ENCODE data around the gene RNF103. TPM values are rescaled to one million over a fixed set of nuclear protein-coding genes. Genes with fewer than 3 reads are reported as not detected.
"Not testable (repeated sequence)": the region's sequence is repeated elsewhere in the genome, so short reads cannot be mapped to it uniquely, and the experiment has no call there.

The RNF103 gene
- polyA plus RNA-seq (ENCODE audit: low read depth in 6 of 6) = 1 to 10 TPM; 3.3 to 7.6 (median 4.9) TPM

DNA sequence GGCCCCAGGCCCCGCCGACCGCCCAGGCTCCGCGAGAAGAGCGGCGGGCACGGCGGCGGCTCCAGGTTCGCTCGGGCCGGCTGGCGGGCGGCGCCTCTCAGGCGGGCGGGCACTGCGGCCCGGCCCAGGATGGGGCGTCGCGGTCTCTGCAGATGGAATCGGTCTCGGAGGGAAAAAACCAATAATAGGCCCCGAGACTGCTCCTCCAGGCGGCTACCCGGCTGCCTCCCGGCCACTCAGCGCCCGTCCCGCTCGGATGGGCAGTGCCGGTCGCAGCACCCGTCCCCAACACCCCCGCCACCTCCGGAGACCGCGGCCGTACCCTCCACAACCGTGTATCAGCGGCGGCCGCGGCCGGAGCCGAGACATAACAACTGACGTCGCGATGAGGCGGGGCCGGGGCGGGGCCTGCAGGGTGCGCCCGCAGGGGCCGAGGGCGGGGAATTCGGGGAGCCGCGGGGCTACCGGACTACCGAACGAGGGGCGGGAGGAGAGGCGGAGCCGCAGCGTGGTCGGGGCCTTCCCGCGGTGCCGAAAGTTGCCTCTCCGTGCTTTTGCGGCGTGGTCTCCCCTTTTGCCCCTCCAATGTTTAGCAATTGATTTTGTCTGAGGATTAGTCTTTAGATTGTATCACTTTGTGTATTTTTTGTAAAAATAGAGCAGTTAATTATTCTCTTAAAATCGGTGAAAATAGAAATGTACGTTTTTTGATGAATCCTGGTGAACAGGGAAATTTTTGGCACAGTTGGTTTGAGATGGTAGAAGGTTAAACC lies at the start of gene RNF103:
Gene RNF103 (minus strand): TSS at position 372 of the 773 bp plus-strand sequence. CDS start 979 bp downstream, outside the sequence.
- Mint-ChIP-seq H3K27me3 (no peaks in the 10 kb centered on the region), H3K27ac (peak within 1 kb of the TSS; percentile 94 to 98 (median 96)), H3K9me3 (no peaks in the 10 kb centered on the region), H3K36me3 (peaks cover 0 to 8% of the 10 kb centered on the region in 2 donors), H3K4me1 (peaks cover 12 to 33% (median 27%) of the 10 kb centered on the region in 3 donors), H3K4me3 (peak within 1 kb of the TSS; percentile 92 to 98 (median 96))
- DNase-seq (peak; percentile 96), ATAC-seq (ENCODE audit: low read depth in 2 of 2) (peak; percentile 79 to 80)

DNA sequence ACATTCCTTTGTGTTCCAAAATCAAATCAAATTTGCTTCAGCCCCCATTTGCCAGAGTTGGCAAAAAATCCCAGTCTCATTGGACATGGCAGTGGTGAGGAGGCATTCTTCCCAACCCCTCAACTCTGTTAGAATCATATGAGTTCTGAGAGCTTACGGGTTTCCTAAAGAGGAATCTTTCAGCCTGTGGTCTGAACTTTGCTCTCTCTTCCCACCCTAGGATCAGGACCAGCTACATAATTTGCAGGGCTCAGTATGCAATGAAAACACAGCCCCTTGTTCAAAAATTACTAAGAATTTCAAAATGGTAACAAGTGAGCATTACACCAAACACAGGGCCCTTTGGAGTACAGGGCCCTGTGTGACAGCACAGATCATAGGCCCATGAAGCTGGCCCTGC lies 49.3 kb upstream of the RNF103 start:
- peaks cover 0 to 2% (median 0%) of the 10 kb centered on the region in 3 donors for H3K4me1 Mint-ChIP-seq
- no peak overlapping the region for H3K4me3 Mint-ChIP-seq
- no peak for ATAC-seq (ENCODE audit: low read depth in 2 of 2)
- no peak for DNase-seq
- H3K9me3 Mint-ChIP-seq = peaks cover 0 to 7% (median 1%) of the 10 kb centered on the region in 7 donors
- peaks cover 0 to under 1% of the 10 kb centered on the region in 2 donors for H3K36me3 Mint-ChIP-seq
- H3K27me3 Mint-ChIP-seq = no peaks in the 10 kb centered on the region
- H3K27ac Mint-ChIP-seq = no peak overlapping the region

- no peak for ATAC-seq (ENCODE audit: low read depth in 2 of 2)
- Mint-ChIP-seq H3K9me3 (peaks cover 0 to 13% (median 3%) of the 10 kb centered on the region in 7 donors), H3K27me3 (no peaks in the 10 kb centered on the region), H3K36me3 (peaks cover 0 to 5% of the 10 kb centered on the region in 2 donors), H3K27ac (no peak overlapping the region), H3K4me3 (no peak overlapping the region), H3K4me1 (no peaks in the 10 kb centered on the region)
- DNase-seq = no peak
Observed at GRCh38 chr2:86672027-86672545, 48.4 kb upstream of the RNF103 start.

DNA sequence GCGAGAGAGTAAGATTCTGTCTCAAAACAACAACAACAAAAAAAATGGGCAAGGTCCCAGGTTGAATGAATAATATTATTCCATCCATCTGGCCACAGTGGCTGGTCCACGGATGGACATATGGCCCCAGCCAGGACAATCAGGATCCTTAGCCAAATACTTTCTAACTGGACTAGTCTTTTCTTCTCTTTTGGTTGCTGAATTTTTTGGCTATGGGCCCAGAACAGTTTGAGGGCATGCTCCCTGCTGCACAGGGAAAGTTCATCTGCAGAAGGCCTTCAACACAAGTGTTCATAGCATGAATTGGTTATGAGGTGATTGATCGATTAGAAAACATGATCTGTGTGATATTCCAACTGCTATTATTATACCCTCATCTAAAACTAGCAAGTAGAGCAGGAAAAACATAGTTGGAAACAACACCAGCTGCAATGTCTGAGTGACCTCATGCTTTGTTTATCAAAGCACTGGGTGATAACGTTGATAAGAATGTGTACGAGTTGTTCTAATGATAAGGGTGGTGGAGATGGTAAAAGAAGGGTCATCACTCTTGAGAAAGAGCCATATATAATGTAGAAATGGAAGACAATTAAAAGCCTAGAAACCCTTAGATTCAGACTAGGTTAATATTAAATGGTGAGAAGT lies 47.8 kb upstream of the RNF103 start:
- Mint-ChIP-seq H3K27me3 (no peaks in the 10 kb centered on the region), H3K4me3 (no peak overlapping the region), H3K4me1 (no peaks in the 10 kb centered on the region), H3K27ac (no peak overlapping the region), H3K36me3 (peaks cover 5% of the 10 kb centered on the region in 2 donors), H3K9me3 (peaks cover 0 to 14% (median 7%) of the 10 kb centered on the region in 7 donors)
- DNase-seq (no peak), ATAC-seq (ENCODE audit: low read depth in 2 of 2) (no peak)

- not testable (repeated sequence) for H3K4me3 Mint-ChIP-seq; ATAC-seq (ENCODE audit: low read depth in 2 of 2); H3K27ac Mint-ChIP-seq; H3K4me1 Mint-ChIP-seq; H3K27me3 Mint-ChIP-seq; DNase-seq
- peaks cover 15 to 22% of the 10 kb centered on the region in 2 donors for H3K36me3 Mint-ChIP-seq
- H3K9me3 Mint-ChIP-seq = peaks cover 0 to 21% (median 8%) of the 10 kb centered on the region in 7 donors
Observed at GRCh38 chr2:86669323-86669722, 45.7 kb upstream of the RNF103 start.

DNA sequence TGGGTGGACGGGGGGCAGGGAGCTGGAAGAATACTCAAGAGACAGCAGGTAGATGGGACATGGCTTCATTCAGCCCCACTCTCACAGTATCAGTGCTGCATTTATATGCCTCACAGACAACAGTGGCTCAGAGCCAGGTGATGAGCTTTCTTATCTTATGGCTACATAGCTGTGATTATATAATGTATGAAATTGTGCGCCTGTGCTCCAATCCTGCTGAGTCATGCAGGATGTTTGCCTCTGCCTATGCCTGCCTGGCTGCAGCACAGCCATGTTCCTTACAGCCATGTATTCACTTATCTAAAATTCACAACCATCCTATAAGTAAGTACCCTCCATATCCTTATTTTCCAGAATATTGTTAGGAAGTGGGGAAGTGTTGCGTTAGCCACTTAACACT lies 37.7 kb upstream of the RNF103 start:
- H3K9me3 Mint-ChIP-seq = peaks cover 0 to 25% (median 18%) of the 10 kb centered on the region in 7 donors
- no peak overlapping the region for H3K4me3 Mint-ChIP-seq
- H3K27ac Mint-ChIP-seq = no peak overlapping the region
- no peaks in the 10 kb centered on the region for H3K4me1 Mint-ChIP-seq
- DNase-seq = no peak
- no peak for ATAC-seq (ENCODE audit: low read depth in 2 of 2)
- H3K36me3 Mint-ChIP-seq = peaks cover 18 to 24% of the 10 kb centered on the region in 2 donors
- H3K27me3 Mint-ChIP-seq = no peaks in the 10 kb centered on the region

DNA sequence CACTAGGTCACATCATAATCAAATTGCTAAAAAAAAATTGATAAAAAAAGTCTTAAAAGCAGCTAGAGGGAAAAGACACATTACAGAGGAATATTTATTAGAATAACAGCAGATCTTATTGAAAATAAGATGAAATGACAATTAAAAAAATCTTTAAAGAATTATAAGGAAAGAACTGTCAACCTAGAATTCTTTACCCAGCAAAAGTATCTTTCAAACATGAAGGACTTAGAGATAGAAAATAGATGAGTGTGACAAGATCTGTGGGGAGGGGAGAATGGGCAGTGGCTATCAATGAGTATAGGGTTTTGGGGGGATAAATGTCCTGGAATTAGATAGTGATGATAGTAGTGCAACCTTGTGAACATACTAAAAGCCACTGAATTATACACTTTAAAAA lies 26.5 kb upstream of the RNF103 start:
- Mint-ChIP-seq H3K27ac (no peak overlapping the region), H3K36me3 (peaks cover 19 to 30% of the 10 kb centered on the region in 2 donors), H3K27me3 (no peaks in the 10 kb centered on the region), H3K4me1 (no peaks in the 10 kb centered on the region), H3K4me3 (no peak overlapping the region), H3K9me3 (peaks cover 7 to 40% (median 24%) of the 10 kb centered on the region in 7 donors)
- DNase-seq (no peak), ATAC-seq (ENCODE audit: low read depth in 2 of 2) (no peak)

GRCh38 chr2:86649119-86649947 lies 25.7 kb upstream of the RNF103 start:
- peaks cover 7 to 40% (median 24%) of the 10 kb centered on the region in 7 donors for H3K9me3 Mint-ChIP-seq
- no peak overlapping the region for H3K27ac Mint-ChIP-seq
- no peak for ATAC-seq (ENCODE audit: low read depth in 2 of 2)
- H3K4me3 Mint-ChIP-seq = no peak overlapping the region
- DNase-seq = no peak
- no peaks in the 10 kb centered on the region for H3K4me1 Mint-ChIP-seq
- peaks cover 19 to 30% of the 10 kb centered on the region in 2 donors for H3K36me3 Mint-ChIP-seq
- no peaks in the 10 kb centered on the region for H3K27me3 Mint-ChIP-seq

GRCh38 chr2:86648681-86649080 lies 25.0 kb upstream of the RNF103 start:
- no peaks in the 10 kb centered on the region for H3K27me3 Mint-ChIP-seq
- H3K4me3 Mint-ChIP-seq = no peak overlapping the region
- H3K27ac Mint-ChIP-seq = no peak overlapping the region
- ATAC-seq (ENCODE audit: low read depth in 2 of 2) (no peak), DNase-seq (no peak)
- peaks cover 7 to 40% (median 24%) of the 10 kb centered on the region in 7 donors for H3K9me3 Mint-ChIP-seq
- H3K36me3 Mint-ChIP-seq = peaks cover 19 to 30% of the 10 kb centered on the region in 2 donors
- no peaks in the 10 kb centered on the region for H3K4me1 Mint-ChIP-seq

DNA sequence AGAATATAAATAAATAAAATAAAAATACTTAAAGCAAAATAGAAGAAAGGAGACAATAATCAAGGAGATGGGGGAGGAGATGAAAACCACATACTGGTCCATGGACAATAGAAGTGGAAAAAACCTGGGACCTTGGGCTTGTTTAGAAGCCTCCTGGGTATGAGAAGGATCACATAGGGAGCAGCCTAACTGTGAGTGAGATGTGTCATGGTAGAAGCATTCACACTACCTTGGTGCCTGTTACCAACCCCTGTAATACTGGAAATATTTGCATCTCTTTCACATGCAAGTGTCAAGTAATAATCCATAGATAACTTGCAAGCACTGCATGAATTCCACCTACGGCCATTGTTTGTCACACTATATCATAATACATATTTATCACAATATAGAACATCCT lies 23.2 kb upstream of the RNF103 start:
- Mint-ChIP-seq H3K9me3 (peaks cover 5 to 38% (median 27%) of the 10 kb centered on the region in 7 donors), H3K36me3 (peaks cover 19 to 30% of the 10 kb centered on the region in 2 donors), H3K4me3 (no peak overlapping the region), H3K4me1 (no peaks in the 10 kb centered on the region), H3K27me3 (no peaks in the 10 kb centered on the region), H3K27ac (no peak overlapping the region)
- DNase-seq (no peak), ATAC-seq (ENCODE audit: low read depth in 2 of 2) (no peak)

DNA sequence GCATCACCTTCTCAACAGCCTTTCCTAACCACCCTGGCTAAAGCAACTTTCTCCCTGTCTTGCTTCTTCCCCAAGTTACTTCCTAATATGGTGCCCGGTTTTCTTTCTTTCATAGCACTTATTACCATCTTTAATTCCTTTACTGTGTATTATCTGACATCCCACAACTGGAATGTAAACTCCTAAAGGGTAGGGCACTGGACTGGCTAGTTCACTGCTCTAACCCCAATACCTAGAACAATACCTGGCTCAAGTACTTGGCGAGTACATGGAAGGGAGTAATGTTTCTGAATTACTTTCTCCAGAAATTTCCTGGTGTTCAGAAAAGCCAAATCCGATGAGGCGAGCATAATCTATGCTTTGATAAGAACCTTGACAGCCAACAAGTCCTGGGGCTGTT lies 22.7 kb upstream of the RNF103 start:
- no peaks in the 10 kb centered on the region for H3K27me3 Mint-ChIP-seq
- peak overlapping the region in 1 of 8 donors; percentile 7 for H3K4me3 Mint-ChIP-seq
- peaks cover 5 to 33% (median 27%) of the 10 kb centered on the region in 7 donors for H3K9me3 Mint-ChIP-seq
- no peak for DNase-seq
- no peak for ATAC-seq (ENCODE audit: low read depth in 2 of 2)
- H3K36me3 Mint-ChIP-seq = peaks cover 19 to 30% of the 10 kb centered on the region in 2 donors
- H3K27ac Mint-ChIP-seq = no peak overlapping the region
- H3K4me1 Mint-ChIP-seq = no peaks in the 10 kb centered on the region

DNA sequence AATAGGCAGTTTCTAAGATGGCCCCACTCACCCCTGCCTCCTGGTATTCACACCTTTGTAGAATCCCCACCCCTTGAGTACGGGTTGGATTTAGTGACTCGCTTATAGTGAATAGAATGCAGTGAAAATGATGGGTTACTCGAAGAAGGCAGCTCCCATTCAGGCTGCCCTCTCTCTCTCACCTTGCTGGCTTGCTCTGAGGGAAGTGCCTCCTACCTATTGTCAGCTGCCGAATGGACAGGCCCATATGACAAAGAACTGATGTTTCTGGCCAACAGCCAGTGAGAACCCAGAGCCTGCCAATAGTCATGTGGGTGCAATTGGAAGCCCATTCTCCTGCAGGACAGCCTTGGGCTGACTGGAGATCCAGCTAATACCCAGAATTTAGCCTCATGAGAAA lies 22.1 kb upstream of the RNF103 start:
- peaks cover 5 to 35% (median 29%) of the 10 kb centered on the region in 7 donors for H3K9me3 Mint-ChIP-seq
- H3K4me3 Mint-ChIP-seq = no peak overlapping the region
- no peak for ATAC-seq (ENCODE audit: low read depth in 2 of 2)
- H3K36me3 Mint-ChIP-seq = peaks cover 19 to 32% of the 10 kb centered on the region in 2 donors
- no peak for DNase-seq
- no peaks in the 10 kb centered on the region for H3K27me3 Mint-ChIP-seq
- no peak overlapping the region for H3K27ac Mint-ChIP-seq
- H3K4me1 Mint-ChIP-seq = no peaks in the 10 kb centered on the region

DNA sequence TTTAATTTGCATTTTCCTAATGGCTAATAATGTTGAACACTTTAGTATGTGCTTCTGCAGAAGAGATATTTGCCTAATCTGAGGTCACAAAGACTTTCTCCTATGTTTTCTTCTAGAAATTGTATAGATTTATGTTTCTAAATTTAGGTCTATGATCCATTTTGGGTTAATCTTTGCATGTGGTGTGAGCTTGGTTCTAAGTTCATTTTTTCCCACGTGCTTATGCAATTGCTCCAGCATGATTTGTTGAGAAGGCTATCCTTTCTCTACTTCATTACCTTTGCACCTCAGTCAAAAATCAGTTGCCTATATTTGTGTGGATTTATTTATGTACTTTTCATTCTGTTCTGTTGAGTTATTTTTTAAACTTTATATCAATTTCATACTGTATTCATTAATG lies 15.0 kb upstream of the RNF103 start:
- no peaks in the 10 kb centered on the region for H3K27me3 Mint-ChIP-seq
- ATAC-seq (ENCODE audit: low read depth in 2 of 2) (no peak), DNase-seq (no peak)
- H3K36me3 Mint-ChIP-seq = peaks cover 9% of the 10 kb centered on the region in 2 donors
- no peak overlapping the region for H3K4me3 Mint-ChIP-seq
- H3K9me3 Mint-ChIP-seq = peaks cover 0 to 27% (median 16%) of the 10 kb centered on the region in 7 donors
- no peak overlapping the region for H3K27ac Mint-ChIP-seq
- no peaks in the 10 kb centered on the region for H3K4me1 Mint-ChIP-seq
